Duodenal mucosa (tissue), 2 donors: Measurements from ENCODE around the gene ADPRH.

Experiments
- H3K27ac ChIP-seq: one replicate; pipeline ENCODE4 v1.7.0; 2013; ENCODE audit warnings: low read depth, low read length
- H3K27me3 ChIP-seq, 2 donors: one replicate each; pipeline ENCODE4 v1.7.0; 2013; ENCODE audit warnings: low read length in 2 of 2, control low read depth in 1 of 2; ENCODE audit not compliant: insufficient read depth in 2 of 2, control insufficient read depth in 1 of 2
- H3K36me3 ChIP-seq, 2 donors: one replicate each; pipeline ENCODE4 v1.7.0; 2013; ENCODE audit warnings: low read length in 2 of 2, control low read depth in 1 of 2; ENCODE audit not compliant: insufficient read depth in 2 of 2, control insufficient read depth in 1 of 2
- H3K4me1 ChIP-seq, 2 donors: one replicate each; pipeline ENCODE4 v1.7.0; 2013; ENCODE audit warnings: low read length in 2 of 2, control low read depth in 1 of 2; ENCODE audit not compliant: insufficient read depth in 2 of 2, control insufficient read depth in 1 of 2
- H3K4me3 ChIP-seq, 2 donors: one replicate each; pipeline ENCODE4 v1.7.0; 2013; ENCODE audit warnings: low read length in 2 of 2, low read depth in 1 of 2
- H3K9ac ChIP-seq, 2 donors: one replicate each; pipeline ENCODE4 v1.7.0; 2013; ENCODE audit warnings: low read length in 2 of 2, low read depth in 1 of 2
- H3K9me3 ChIP-seq, 2 donors: one replicate each; pipeline ENCODE4 v1.7.0; 2013; ENCODE audit warnings: low read length in 2 of 2, control low read depth in 1 of 2; ENCODE audit not compliant: control insufficient read depth in 1 of 2

ADPRH gene

DNA sequence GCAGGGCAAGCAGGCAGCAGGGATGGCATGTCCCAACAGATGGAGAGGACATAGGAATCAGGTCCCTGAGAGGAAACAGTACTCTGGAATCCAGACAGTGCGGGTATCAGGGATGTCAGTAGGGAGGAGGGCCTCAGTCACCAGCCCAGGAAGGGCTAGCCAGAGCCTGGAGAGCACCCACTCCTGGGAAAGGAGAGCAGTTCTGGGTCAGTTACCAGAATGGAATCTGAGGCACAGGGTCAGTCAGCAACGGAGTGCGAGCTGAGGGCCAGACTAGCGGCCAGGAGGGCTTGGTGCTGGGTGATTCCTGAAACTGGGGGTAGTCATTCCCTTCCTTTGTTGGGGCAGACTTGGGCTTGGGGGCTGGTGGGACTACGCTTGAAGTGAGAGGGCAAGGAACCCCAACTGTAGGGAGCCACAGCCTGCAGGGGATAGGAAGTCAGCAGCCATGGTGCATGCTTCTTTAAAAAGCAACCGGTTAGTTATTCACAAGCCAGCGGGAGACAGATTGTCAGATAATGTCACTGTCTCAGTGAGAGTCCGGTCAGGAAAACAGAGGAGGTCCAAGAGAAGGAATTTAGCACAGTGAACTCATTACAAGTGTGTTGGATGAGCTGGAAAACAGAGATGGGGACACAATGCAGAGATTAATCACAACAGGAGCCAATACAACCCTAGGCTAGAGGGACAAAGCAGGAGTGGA lies 46.3 kb downstream of the ADPRH start:
- Histone ChIP-seq H3K27ac (no peak overlapping the region), H3K36me3 (no peaks in the 10 kb centered on the region)

DNA sequence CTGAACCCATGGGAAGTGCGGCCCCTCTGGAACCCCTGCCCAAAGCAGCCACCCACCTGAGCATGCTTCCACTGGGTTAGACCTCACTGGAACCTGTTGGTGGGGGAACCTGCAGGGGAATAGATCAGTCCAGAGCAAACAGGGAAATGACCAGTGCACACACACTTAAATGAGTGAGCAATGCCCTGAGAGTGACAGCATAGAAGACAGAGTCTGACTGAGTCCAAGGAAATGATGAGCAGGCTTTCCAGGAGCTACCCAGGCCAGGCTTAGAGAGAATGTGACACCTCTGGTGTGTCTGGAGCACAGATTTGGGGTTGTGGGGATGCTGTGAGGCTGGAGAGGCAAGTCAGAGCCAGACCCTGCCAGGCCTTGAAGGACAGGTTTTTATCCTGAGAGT lies 46.9 kb downstream of the ADPRH start:
- H3K36me3 ChIP-seq = no peaks in the 10 kb centered on the region
- H3K9me3 ChIP-seq = no peaks in the 10 kb centered on the region
- no peak overlapping the region for H3K27ac ChIP-seq
- H3K4me3 ChIP-seq = no peak overlapping the region
- no peak overlapping the region for H3K9ac ChIP-seq
- peaks cover 0 to 4% of the 10 kb centered on the region in 2 donors for H3K27me3 ChIP-seq
- peaks cover 3 to 7% of the 10 kb centered on the region in 2 donors for H3K4me1 ChIP-seq

More for the DNA sequence above, 46.3 kb downstream of the ADPRH start:
- peaks cover 3 to 7% of the 10 kb centered on the region in 2 donors for H3K4me1 ChIP-seq
- no peak overlapping the region for H3K4me3 ChIP-seq
- peaks cover 0 to 4% of the 10 kb centered on the region in 2 donors for H3K27me3 ChIP-seq
- H3K9me3 ChIP-seq = no peaks in the 10 kb centered on the region
- H3K9ac ChIP-seq = no peak overlapping the region

DNA sequence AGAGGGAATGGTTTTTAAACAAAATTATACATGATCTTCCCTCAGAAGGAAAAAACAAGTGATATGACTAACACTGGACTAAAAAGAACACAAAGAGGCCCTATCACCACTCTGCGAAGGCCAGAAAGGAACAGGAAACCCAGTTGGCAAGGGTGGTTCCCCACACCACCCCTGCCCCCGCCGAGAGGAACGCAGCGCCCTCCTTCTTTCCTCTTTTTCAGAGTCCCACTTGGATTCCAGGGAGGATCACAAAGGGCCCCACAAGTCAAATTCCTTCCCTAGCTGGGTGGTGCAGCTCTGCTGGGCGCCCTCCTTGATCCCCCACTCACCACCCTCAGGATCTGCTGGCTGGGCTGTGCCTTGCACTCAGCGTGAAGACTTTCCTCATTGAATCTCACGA lies 48.2 kb downstream of the ADPRH start:
- H3K27me3 ChIP-seq = peaks cover 0 to 4% of the 10 kb centered on the region in 2 donors
- no peak overlapping the region for H3K9ac ChIP-seq
- no peak overlapping the region for H3K4me3 ChIP-seq
- H3K27ac ChIP-seq = no peak overlapping the region
- no peaks in the 10 kb centered on the region for H3K36me3 ChIP-seq
- H3K9me3 ChIP-seq = no peaks in the 10 kb centered on the region
- peaks cover 3 to 7% of the 10 kb centered on the region in 2 donors for H3K4me1 ChIP-seq

DNA sequence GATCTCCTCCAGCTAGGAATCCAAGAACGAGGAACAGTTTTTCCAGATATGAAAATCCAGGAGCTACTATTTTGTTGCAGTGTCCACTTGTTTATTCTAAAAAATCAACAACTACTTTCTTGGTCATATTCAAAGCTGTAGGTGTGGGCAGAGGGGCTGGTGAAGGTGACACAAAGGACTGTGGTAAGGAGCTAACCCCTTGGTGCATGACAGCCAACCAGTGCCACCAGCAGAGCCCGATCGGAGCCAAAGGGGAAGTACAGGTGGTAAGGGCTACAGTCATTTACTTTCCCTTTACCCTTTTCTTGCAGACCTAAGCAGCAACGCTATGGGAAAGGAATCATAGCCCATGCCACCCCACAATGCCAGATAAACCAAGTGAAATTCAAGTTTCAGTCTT lies 49.1 kb downstream of the ADPRH start:
- Histone ChIP-seq H3K9ac (no peak overlapping the region), H3K9me3 (no peaks in the 10 kb centered on the region), H3K4me3 (no peak overlapping the region), H3K27me3 (peaks cover 0 to 4% of the 10 kb centered on the region in 2 donors), H3K27ac (no peak overlapping the region), H3K36me3 (no peaks in the 10 kb centered on the region), H3K4me1 (peaks cover 3 to 7% of the 10 kb centered on the region in 2 donors)

DNA sequence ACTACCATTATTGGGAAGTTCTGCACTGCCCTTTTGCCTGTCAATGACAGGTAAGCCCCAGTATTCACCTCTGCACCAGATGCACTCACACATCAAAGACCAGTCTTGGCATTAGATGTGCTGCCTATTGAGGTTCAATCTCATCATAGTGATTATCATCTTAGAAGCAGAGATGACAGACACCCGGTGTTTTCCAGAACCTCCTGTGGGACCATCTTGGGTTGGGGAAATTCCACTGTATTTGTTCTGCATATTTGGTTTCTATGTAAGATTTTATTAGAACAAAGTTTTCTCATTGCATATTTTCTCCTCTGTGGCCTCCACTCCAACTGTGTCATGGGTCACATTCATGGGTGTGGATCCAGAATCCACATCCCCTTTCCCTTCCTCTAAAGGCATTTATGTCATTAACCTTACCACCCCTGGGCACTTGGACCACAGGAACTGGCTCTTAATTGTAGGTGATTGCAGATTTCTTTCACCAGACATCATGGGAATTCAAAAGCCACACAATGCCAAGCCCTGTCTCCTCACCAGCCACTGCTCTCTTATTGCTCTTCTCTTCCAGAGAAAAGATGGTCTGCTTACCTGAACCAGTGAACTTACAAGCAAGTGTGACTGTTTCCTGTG lies 49.6 kb downstream of the ADPRH start:
- H3K4me1 ChIP-seq = peaks cover 3 to 7% of the 10 kb centered on the region in 2 donors
- H3K27me3 ChIP-seq = peaks cover 0 to 4% of the 10 kb centered on the region in 2 donors
- H3K27ac ChIP-seq = no peak overlapping the region
- H3K4me3 ChIP-seq = no peak overlapping the region
- H3K36me3 ChIP-seq = no peaks in the 10 kb centered on the region
- H3K9me3 ChIP-seq = no peaks in the 10 kb centered on the region
- H3K9ac ChIP-seq = no peak overlapping the region

DNA sequence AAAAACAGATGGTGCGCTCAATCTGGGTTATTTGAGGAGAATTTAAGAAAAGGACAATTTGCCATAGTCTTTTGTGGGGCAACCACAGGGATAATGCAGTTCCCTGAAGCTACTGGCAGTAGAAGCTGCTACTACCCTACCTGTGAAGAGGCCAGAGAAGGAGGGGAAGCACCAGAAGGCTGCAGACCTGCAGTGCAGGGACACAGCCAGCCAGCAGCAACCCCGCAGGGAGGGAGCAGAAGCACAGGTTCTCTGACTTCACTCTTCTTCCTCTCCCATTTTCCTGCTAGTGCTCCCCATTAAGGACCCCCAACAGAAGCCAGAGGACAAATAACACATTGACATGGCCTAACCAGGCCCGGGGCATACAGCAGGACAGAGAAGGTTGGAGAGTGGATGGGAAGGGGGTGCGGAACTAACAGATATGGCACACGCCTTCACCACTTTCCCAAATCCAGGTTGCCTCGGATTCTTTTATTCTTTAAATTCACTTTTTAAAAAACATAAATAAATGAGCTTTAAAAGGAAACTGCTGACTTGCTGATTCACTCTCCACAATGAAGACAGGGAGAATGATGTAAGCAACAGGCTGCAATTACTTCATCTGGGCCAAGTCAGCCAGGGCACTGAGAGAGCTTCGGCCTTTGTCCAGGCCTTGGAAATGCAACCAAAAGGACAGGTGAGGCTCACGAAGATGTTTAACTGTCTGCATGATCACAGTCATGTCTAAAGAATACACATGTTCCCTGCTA lies 51.0 kb downstream of the ADPRH start:
- H3K9ac ChIP-seq = no peak overlapping the region

DNA sequence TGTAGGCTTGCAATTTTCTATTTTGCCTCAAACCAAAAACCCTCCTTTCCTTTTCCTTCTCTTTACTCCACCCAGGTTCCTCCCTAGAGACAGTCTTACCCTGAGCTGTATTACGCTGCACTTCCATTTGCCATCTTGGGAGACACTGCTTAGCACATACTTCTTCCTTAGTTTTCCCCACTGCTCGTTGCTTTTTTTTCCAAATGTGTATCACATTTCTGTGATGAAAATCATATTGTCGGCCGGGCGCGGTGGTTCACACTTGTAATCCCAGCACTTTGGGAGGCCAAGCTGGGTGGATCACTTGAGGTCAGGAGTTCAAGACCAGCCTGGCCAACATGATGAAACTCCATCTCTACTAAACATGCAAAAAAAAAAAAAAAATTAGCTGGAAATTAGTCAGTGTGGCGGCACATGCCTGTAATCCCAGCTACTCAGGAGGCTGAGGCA lies 51.6 kb downstream of the ADPRH start:
- H3K4me3 ChIP-seq = no peak overlapping the region
- H3K4me1 ChIP-seq = peaks cover 3 to 7% of the 10 kb centered on the region in 2 donors
- no peak overlapping the region for H3K27ac ChIP-seq
- peaks cover 0 to 4% of the 10 kb centered on the region in 2 donors for H3K27me3 ChIP-seq
- H3K9ac ChIP-seq = no peak overlapping the region
- no peaks in the 10 kb centered on the region for H3K9me3 ChIP-seq
- no peaks in the 10 kb centered on the region for H3K36me3 ChIP-seq

More for the DNA sequence above, 51.0 kb downstream of the ADPRH start:
- Histone ChIP-seq H3K36me3 (no peaks in the 10 kb centered on the region), H3K9me3 (no peaks in the 10 kb centered on the region), H3K27me3 (peaks cover 0 to 4% of the 10 kb centered on the region in 2 donors), H3K27ac (no peak overlapping the region), H3K4me1 (peaks cover 3 to 7% of the 10 kb centered on the region in 2 donors), H3K4me3 (no peak overlapping the region)

DNA sequence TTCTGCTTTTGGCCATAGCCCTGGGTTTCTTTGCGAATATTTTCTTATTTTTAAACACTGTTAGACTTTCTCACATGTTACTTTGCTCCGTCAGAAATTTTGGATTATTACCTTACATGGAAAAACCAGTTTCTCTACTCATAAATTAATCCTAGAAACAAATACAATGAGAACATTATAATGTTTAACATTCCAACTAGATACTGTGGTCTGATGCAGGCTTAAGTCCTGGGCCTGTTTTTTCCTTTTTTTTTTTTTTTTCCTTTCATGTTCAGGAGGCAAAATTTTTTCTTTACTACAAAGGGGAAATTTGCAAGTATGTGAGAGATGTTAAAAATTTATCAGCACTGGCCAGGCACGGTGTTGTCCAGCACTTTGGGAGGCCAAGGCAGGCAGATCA lies 52.2 kb downstream of the ADPRH start:
- Histone ChIP-seq H3K4me1 (peaks cover 3 to 7% of the 10 kb centered on the region in 2 donors), H3K4me3 (no peak overlapping the region), H3K36me3 (no peaks in the 10 kb centered on the region), H3K27me3 (peaks cover 0 to 4% of the 10 kb centered on the region in 2 donors), H3K9ac (no peak overlapping the region), H3K27ac (no peak overlapping the region), H3K9me3 (no peaks in the 10 kb centered on the region)

DNA sequence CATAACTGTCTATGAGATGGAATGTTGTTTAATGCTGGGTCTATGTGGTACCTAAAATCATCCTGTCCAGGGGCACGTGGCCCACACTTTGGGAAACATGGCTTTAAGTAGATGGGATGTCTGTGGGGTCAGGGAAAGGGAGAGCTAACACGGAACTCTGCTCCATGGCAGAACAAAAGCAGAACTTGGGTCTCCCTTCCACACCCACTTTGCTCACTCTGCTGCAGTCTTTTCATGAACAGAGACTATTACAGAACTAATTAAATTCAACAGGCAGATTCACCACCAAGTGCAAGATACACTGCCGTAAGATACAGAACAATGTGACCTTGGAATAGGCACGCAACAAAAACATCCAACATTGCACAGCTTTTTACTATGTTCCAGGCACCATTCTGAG lies 52.9 kb downstream of the ADPRH start:
- H3K4me3 ChIP-seq = no peak overlapping the region
- H3K9me3 ChIP-seq = no peaks in the 10 kb centered on the region
- no peaks in the 10 kb centered on the region for H3K36me3 ChIP-seq
- no peak overlapping the region for H3K27ac ChIP-seq
- peaks cover 0 to 4% of the 10 kb centered on the region in 2 donors for H3K27me3 ChIP-seq
- H3K4me1 ChIP-seq = peaks cover 3 to 7% of the 10 kb centered on the region in 2 donors
- H3K9ac ChIP-seq = no peak overlapping the region

DNA sequence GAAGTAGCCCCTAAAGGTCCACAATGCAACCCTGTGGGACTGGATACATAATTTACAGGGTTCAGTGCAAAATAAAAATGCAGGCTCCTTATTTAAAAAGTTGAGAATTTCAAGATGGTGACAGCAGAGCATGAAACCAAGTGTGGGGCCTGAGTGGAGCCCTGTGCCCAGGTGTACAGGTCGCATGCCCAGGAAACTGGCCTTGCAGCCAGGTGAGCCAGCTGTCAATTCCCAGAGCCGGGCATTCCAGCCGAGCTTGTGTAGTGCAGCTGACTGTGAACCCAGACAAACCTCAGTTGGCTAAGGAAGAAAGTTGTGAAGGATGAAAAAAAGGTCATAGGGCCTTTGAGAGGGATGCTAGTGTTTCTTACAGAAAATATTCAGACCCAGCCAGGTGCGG lies 53.5 kb downstream of the ADPRH start:
- Histone ChIP-seq H3K9ac (no peak overlapping the region), H3K4me3 (no peak overlapping the region), H3K27me3 (peaks cover 0 to 2% of the 10 kb centered on the region in 2 donors), H3K4me1 (peaks cover 3 to 7% of the 10 kb centered on the region in 2 donors), H3K9me3 (no peaks in the 10 kb centered on the region), H3K27ac (no peak overlapping the region), H3K36me3 (no peaks in the 10 kb centered on the region)
